ENCODE data around the gene IFRD2. TPM values are rescaled to one million over a fixed set of nuclear protein-coding genes. Genes with fewer than 3 reads are reported as not detected.
A peak's percentile ranks its signal among the peaks of the same experiment; 100 is the strongest.

IFRD2 gene
- total and polyA plus RNA-seq, 2 experiments from 2014 or later = 80.8 to 91.5 TPM

GRCh38 chr3:50273689-50274065, 18.6 kb downstream of the IFRD2 start:
- H3K4me1 ChIP-seq (ENCODE audit: insufficient read depth) = peaks cover 12% of the 10 kb centered on the region
- no peak for DNase-seq (ENCODE audit: low spot score)
- H3K27ac Mint-ChIP-seq = no peak overlapping the region
- no peaks in the 10 kb centered on the region for H4K20me1 ChIP-seq (replicated peaks; ENCODE audit: insufficient read depth)
- H3K9me3 Mint-ChIP-seq = no peaks in the 10 kb centered on the region
- no peak for TF ChIP-seq STAT1 (IDR thresholded peaks at IDR 0.05; ENCODE audit: unreplicated experiment)
- no peak for TF ChIP-seq JUNB (IDR thresholded peaks at IDR 0.05; ENCODE audit: unreplicated experiment)
- TF ChIP-seq CREB1 (CRISPR knock-in tag; IDR thresholded peaks at IDR 0.05; ENCODE audit: low read depth) = no peak
- no peak for TF ChIP-seq POLR2AphosphoS5 (IDR thresholded peaks at IDR 0.05; ENCODE audit: low read depth)
- TF ChIP-seq ZNF331 (CRISPR knock-in tag; IDR thresholded peaks at IDR 0.05; ENCODE audit: low read depth) = no peak
- no peak for TF ChIP-seq EZH2 (IDR thresholded peaks at IDR 0.05; ENCODE audit: low read depth, unreplicated experiment)
- TF ChIP-seq, protein P1, sequence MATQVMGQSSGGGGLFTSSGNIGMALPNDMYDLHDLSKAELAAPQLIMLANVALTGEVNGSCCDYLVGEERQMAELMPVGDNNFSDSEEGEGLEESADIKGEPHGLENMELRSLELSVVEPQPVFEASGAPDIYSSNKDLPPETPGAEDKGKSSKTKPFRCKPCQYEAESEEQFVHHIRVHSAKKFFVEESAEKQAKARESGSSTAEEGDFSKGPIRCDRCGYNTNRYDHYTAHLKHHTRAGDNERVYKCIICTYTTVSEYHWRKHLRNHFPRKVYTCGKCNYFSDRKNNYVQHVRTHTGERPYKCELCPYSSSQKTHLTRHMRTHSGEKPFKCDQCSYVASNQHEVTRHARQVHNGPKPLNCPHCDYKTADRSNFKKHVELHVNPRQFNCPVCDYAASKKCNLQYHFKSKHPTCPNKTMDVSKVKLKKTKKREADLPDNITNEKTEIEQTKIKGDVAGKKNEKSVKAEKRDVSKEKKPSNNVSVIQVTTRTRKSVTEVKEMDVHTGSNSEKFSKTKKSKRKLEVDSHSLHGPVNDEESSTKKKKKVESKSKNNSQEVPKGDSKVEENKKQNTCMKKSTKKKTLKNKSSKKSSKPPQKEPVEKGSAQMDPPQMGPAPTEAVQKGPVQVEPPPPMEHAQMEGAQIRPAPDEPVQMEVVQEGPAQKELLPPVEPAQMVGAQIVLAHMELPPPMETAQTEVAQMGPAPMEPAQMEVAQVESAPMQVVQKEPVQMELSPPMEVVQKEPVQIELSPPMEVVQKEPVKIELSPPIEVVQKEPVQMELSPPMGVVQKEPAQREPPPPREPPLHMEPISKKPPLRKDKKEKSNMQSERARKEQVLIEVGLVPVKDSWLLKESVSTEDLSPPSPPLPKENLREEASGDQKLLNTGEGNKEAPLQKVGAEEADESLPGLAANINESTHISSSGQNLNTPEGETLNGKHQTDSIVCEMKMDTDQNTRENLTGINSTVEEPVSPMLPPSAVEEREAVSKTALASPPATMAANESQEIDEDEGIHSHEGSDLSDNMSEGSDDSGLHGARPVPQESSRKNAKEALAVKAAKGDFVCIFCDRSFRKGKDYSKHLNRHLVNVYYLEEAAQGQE (IDR thresholded peaks at IDR 0.05; ENCODE audit: unreplicated experiment) = no peak
- no peak for TF ChIP-seq EZH2phosphoT487 (IDR thresholded peaks at IDR 0.05; ENCODE audit: unreplicated experiment)
- no peak for TF ChIP-seq ETS1 (IDR thresholded peaks at IDR 0.05)
- TF ChIP-seq NANOG (IDR thresholded peaks at IDR 0.05; ENCODE audit: borderline replicate concordance) = no peak
- TF ChIP-seq ZNF114 (CRISPR knock-in tag; IDR thresholded peaks at IDR 0.05) = no peak
- no peak for TF ChIP-seq CTCF (conservative IDR thresholded peaks at IDR 0.05; ENCODE audit: low read depth in 2 of 2)
- TF ChIP-seq ZNF462 (CRISPR knock-in tag; IDR thresholded peaks at IDR 0.05) = no peak
- H3K27me3 ChIP-seq (ENCODE audit: insufficient read depth) = peaks cover 57% of the 10 kb centered on the region
- no peaks in the 10 kb centered on the region for H3K36me3 ChIP-seq (ENCODE audit: insufficient read depth)
- H3K4me1 Mint-ChIP-seq = peaks cover 38% of the 10 kb centered on the region
- no peak overlapping the region for H3K4me3 Mint-ChIP-seq
- H2AFZ ChIP-seq = no peak overlapping the region
- no peak overlapping the region for H3K27ac ChIP-seq (ENCODE audit: low read depth)
- peaks cover 53% of the 10 kb centered on the region for H3K27me3 Mint-ChIP-seq (ENCODE audit: insufficient read depth, low read depth, poor library complexity)
- no peaks in the 10 kb centered on the region for H3K79me2 ChIP-seq (replicated peaks; ENCODE audit: insufficient read depth)
- ATAC-seq = no peak
- H3K9me2 ChIP-seq (ENCODE audit: insufficient read depth) = no peaks in the 10 kb centered on the region
- peak overlapping the region; percentile 53; the same call in 1 of the 2 replicates for H3K4me3 ChIP-seq
- H3K36me3 Mint-ChIP-seq (ENCODE audit: low read depth) = no peaks in the 10 kb centered on the region
- no peak overlapping the region; the same call in 1 of the 2 replicates for H3K4me2 ChIP-seq
- peaks cover 11% of the 10 kb centered on the region; the same call in 1 of the 2 replicates for H3F3A ChIP-seq (replicated peaks; ENCODE audit: low read depth)

Measured in GM23338 (cell line).